Measurements from ENCODE around the gene TCEA2.

- TF ChIP-seq CTCF (IDR thresholded peaks at IDR 0.05), result no peak
- no peak for TF ChIP-seq POLR2AphosphoS5 (IDR thresholded peaks at IDR 0.05; ENCODE audit: low read depth, low read length)
- no peak for TF ChIP-seq TCF7L2 (IDR thresholded peaks at IDR 0.05; ENCODE audit: low read depth, low read length)
Measured at GRCh38 chr20:64029293-64030117, 33.5 kb upstream of the TCEA2 start.

Data from Panc1 (cell line).